ENCODE data around the gene PAGE2.

- no peak for TF ChIP-seq POLR2A (IDR thresholded peaks at IDR 0.05; ENCODE audit: low read depth, low read length)
- no peak for TF ChIP-seq CTCF (IDR thresholded peaks at IDR 0.05; ENCODE audit: extremely low read depth in 1 of 2, insufficient read depth in 1 of 2, low read depth in 1 of 2, low read length in 2 of 2)
- no peak for TF ChIP-seq GATA2 (IDR thresholded peaks at IDR 0.05; ENCODE audit: insufficient read depth, insufficient read length, low read depth, low read length)
- no peak for TF ChIP-seq EZH2 (IDR thresholded peaks at IDR 0.05; ENCODE audit: borderline replicate concordance, low read depth, low read length, severe bottlenecking)
- TF ChIP-seq POLR2AphosphoS5 (IDR thresholded peaks at IDR 0.05; ENCODE audit: insufficient read depth, low read depth, low read length): no peak
- TF ChIP-seq MAX (IDR thresholded peaks at IDR 0.05; ENCODE audit: insufficient read depth, insufficient read length): no peak
- TF ChIP-seq FOS (IDR thresholded peaks at IDR 0.05; ENCODE audit: borderline replicate concordance, insufficient read depth, low read length): no peak
- TF ChIP-seq JUN (IDR thresholded peaks at IDR 0.05; ENCODE audit: borderline replicate concordance, insufficient read depth, insufficient read length, low read depth): no peak
Measured at GRCh38 chrX:55099162-55099561, 10.3 kb downstream of the PAGE2 start.

Data from endothelial cell of umbilical vein (primary cell).